Neural cell (in vitro differentiated cells): Measurements from ENCODE around the gene DAGLB. TPM values are rescaled to one million over a fixed set of nuclear protein-coding genes. Genes with fewer than 3 reads are reported as not detected.

Source experiments
- H2AFZ ChIP-seq: fragments of 200-600, 300-800 bp; sonication (generic), shearing (Covaris generic); 2 replicates; pipeline ENCODE4 v1.6.0; 2014; ENCODE audit warnings: low read depth, mild to moderate bottlenecking, antibody characterized with exemption, low read length, moderate library complexity
- H3F3A ChIP-seq: fragments of 200-600 bp; shearing (Covaris generic); 2 replicates; pipeline ENCODE4 v1.6.1; 2016; ENCODE audit warnings: mild to moderate bottlenecking, moderate library complexity, mixed read lengths, antibody characterized with exemption, low read length; ENCODE audit not compliant: insufficient read depth, poor library complexity, severe bottlenecking
- H3K27ac ChIP-seq: fragments of 200-600, 300-800 bp; sonication (generic), shearing (Covaris generic); 2 replicates; pipeline ENCODE4 v1.5.1; 2014; ENCODE audit warnings: mild to moderate bottlenecking, low read length, moderate library complexity
- H3K27me3 ChIP-seq: fragments of 300-800, 200-600 bp; sonication (generic), shearing (Covaris generic); 2 replicates; pipeline ENCODE4 v1.6.0; 2014; ENCODE audit warnings: mild to moderate bottlenecking, low read depth, low read length, moderate library complexity; ENCODE audit not compliant: insufficient read depth
- H3K36me3 ChIP-seq: fragments of 300-800, 200-600 bp; sonication (generic), shearing (Covaris generic); 2 replicates; pipeline ENCODE4 v1.5.1; 2014; ENCODE audit warnings: mild to moderate bottlenecking, antibody characterized with exemption, low read length, moderate library complexity; ENCODE audit not compliant: insufficient read depth
- H3K4me2 ChIP-seq: fragments of 300-800, 200-600 bp; sonication (generic), shearing (Covaris generic); 2 replicates; pipeline ENCODE4 v1.6.0; 2014; ENCODE audit warnings: mild to moderate bottlenecking, low read length
- H3K4me3 ChIP-seq: fragments of 300-800, 200-600 bp; sonication (generic), shearing (Covaris generic); 2 replicates; pipeline ENCODE4 v1.5.1; 2014; ENCODE audit warnings: mild to moderate bottlenecking, low read length, moderate library complexity
- H3K79me2 ChIP-seq: fragments of 200-600 bp; shearing (Covaris generic); replicated peaks from 2 replicates; pipeline ENCODE4 v1.6.0; 2014; ENCODE audit warnings: mild to moderate bottlenecking, low read length, moderate library complexity; ENCODE audit not compliant: insufficient read depth
- H3K9ac ChIP-seq: fragments of 300-800, 200-600 bp; sonication (generic), shearing (Covaris generic); 2 replicates; pipeline ENCODE4 v1.6.1; 2016; ENCODE audit warnings: mild to moderate bottlenecking, low read length, mixed read lengths
- H3K9me2 ChIP-seq: fragments of 200-600 bp; shearing (Covaris generic); 2 replicates; pipeline ENCODE4 v1.6.1; 2016; ENCODE audit warnings: mild to moderate bottlenecking, low read length, mixed read lengths; ENCODE audit not compliant: insufficient read depth
- H3K9me3 ChIP-seq: fragments of 200-600, 300-800 bp; sonication (generic), shearing (Covaris generic); 2 replicates; pipeline ENCODE4 v1.6.1; 2016; ENCODE audit warnings: mild to moderate bottlenecking, mixed run types, low read length, moderate library complexity, mixed read lengths
- H4K20me1 ChIP-seq: fragments of 200-600 bp; shearing (Covaris generic); 2 replicates; pipeline ENCODE4 v1.6.1; 2016; ENCODE audit warnings: mild to moderate bottlenecking, mixed run types; ENCODE audit not compliant: insufficient read depth
- EP300 ChIP-seq: fragments of 450-650 bp; conservative IDR thresholded peaks from 2 replicates; pipeline ENCODE4 v1.6.1; 2014; ENCODE audit warnings: antibody characterized with exemption, mild to moderate bottlenecking, moderate library complexity; ENCODE audit not compliant: poor library complexity, severe bottlenecking
- EZH2 ChIP-seq: fragments of 200-600, 300-800 bp; shearing (Covaris generic), sonication (generic); IDR thresholded peaks from 2 replicates; pipeline ENCODE4 v1.6.1; 2014; ENCODE audit warnings: antibody characterized with exemption, low read length, borderline replicate concordance, mild to moderate bottlenecking; ENCODE audit not compliant: insufficient read depth, poor library complexity, severe bottlenecking
- MXI1 ChIP-seq: fragments of 450-650 bp; conservative IDR thresholded peaks from 2 replicates; pipeline ENCODE4 v1.6.1; 2014; ENCODE audit warnings: antibody characterized with exemption, mild to moderate bottlenecking; ENCODE audit not compliant: poor library complexity, severe bottlenecking
- POLR2AphosphoS5 ChIP-seq: IDR thresholded peaks from 2 replicates; pipeline ENCODE4 v1.6.1; 2012
- RAD21 ChIP-seq: fragments of 450-650 bp; conservative IDR thresholded peaks from 2 replicates; pipeline ENCODE4 v1.6.1; 2014; ENCODE audit warnings: antibody characterized with exemption, mild to moderate bottlenecking, moderate library complexity
- SMC3 ChIP-seq: fragments of 450-650 bp; conservative IDR thresholded peaks from 2 replicates; pipeline ENCODE4 v1.6.1; 2014; ENCODE audit warnings: antibody characterized with exemption, mild to moderate bottlenecking, moderate library complexity; ENCODE audit not compliant: poor library complexity
- TAF1 ChIP-seq: IDR thresholded peaks from 2 replicates; pipeline ENCODE4 v1.6.1; 2012; ENCODE audit warnings: low read depth
- polyA plus RNA-seq: library from polyadenylated mRNA; depleted of rRNA; stranded (reverse); fragments of >200 nt; gene quantifications from 2 replicates; pipeline ENCODE4 v1.2.3, GENCODE V29; 2014
- TF ChIP-seq, protein P1 (sequence below): IDR thresholded peaks from 2 replicates; pipeline ENCODE4 v1.6.1; 2012; ENCODE audit warnings: borderline replicate concordance
- TF ChIP-seq, protein P2 (sequence below): fragments of 450-650 bp; IDR thresholded peaks from 2 replicates; pipeline ENCODE4 v1.5.1; 2014; ENCODE audit warnings: antibody characterized with exemption, mild to moderate bottlenecking, moderate library complexity; ENCODE audit not compliant: poor library complexity, severe bottlenecking

Gene DAGLB
- polyA plus RNA-seq, 1 donor from 2014 or later, result 32.3 TPM

DNA sequence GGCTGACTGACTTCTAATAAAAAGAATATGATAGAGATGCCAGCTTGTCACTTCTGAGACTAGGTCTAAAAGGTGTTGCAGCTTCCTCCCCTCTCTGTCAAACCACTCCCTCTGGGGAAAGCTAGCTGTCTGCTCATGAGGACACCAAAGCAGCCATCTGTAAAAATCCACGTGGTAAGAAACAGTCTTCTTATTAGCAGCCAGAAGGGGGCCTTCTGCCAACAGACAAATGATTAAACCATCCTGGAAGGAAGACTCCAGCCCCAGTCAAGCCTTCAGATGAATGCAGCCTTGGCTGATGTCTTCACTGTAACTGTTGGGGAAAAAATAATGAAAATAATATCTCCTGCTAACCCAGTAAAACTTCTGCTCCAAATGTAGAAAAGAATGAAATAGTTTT, 41.9 kb upstream of the DAGLB start:
- Histone ChIP-seq H3K36me3 (no peaks in the 10 kb centered on the region), H2AFZ (no peak overlapping the region), H4K20me1 (no peaks in the 10 kb centered on the region), H3K4me3 (no peak overlapping the region), H3K79me2 (no peaks in the 10 kb centered on the region), H3K4me2 (no peak overlapping the region), H3F3A (no peaks in the 10 kb centered on the region), H3K9ac (no peak overlapping the region), H3K9me3 (no peaks in the 10 kb centered on the region), H3K9me2 (no peaks in the 10 kb centered on the region), H3K27me3 (no peaks in the 10 kb centered on the region), H3K27ac (no peak overlapping the region)
- TF ChIP-seq RAD21 (no peak), EZH2 (no peak), MXI1 (no peak), TAF1 (no peak), EP300 (no peak), SMC3 (no peak), POLR2AphosphoS5 (no peak)
- TF ChIP-seq, protein P1, sequence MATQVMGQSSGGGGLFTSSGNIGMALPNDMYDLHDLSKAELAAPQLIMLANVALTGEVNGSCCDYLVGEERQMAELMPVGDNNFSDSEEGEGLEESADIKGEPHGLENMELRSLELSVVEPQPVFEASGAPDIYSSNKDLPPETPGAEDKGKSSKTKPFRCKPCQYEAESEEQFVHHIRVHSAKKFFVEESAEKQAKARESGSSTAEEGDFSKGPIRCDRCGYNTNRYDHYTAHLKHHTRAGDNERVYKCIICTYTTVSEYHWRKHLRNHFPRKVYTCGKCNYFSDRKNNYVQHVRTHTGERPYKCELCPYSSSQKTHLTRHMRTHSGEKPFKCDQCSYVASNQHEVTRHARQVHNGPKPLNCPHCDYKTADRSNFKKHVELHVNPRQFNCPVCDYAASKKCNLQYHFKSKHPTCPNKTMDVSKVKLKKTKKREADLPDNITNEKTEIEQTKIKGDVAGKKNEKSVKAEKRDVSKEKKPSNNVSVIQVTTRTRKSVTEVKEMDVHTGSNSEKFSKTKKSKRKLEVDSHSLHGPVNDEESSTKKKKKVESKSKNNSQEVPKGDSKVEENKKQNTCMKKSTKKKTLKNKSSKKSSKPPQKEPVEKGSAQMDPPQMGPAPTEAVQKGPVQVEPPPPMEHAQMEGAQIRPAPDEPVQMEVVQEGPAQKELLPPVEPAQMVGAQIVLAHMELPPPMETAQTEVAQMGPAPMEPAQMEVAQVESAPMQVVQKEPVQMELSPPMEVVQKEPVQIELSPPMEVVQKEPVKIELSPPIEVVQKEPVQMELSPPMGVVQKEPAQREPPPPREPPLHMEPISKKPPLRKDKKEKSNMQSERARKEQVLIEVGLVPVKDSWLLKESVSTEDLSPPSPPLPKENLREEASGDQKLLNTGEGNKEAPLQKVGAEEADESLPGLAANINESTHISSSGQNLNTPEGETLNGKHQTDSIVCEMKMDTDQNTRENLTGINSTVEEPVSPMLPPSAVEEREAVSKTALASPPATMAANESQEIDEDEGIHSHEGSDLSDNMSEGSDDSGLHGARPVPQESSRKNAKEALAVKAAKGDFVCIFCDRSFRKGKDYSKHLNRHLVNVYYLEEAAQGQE, result no peak
- TF ChIP-seq, protein P2, sequence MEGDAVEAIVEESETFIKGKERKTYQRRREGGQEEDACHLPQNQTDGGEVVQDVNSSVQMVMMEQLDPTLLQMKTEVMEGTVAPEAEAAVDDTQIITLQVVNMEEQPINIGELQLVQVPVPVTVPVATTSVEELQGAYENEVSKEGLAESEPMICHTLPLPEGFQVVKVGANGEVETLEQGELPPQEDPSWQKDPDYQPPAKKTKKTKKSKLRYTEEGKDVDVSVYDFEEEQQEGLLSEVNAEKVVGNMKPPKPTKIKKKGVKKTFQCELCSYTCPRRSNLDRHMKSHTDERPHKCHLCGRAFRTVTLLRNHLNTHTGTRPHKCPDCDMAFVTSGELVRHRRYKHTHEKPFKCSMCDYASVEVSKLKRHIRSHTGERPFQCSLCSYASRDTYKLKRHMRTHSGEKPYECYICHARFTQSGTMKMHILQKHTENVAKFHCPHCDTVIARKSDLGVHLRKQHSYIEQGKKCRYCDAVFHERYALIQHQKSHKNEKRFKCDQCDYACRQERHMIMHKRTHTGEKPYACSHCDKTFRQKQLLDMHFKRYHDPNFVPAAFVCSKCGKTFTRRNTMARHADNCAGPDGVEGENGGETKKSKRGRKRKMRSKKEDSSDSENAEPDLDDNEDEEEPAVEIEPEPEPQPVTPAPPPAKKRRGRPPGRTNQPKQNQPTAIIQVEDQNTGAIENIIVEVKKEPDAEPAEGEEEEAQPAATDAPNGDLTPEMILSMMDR, result no peak

DNA sequence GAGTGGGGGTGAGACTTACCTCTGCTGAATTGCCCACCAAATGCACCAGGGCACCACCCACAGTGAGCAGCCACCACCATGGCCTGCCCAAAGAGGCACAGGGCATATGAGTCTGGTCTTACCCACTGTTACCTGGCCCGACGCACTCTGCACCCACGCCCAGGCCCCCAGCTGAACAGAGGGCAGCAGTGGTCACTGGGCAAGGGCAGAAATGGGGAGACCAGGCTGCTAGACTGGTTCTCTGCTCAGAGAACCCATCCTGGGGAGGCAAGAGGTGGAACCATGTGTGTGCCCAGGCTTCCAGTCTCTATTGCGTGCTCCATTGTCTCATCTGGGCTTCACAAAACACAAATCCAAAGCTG, 39.4 kb upstream of the DAGLB start:
- TF ChIP-seq, protein P1, result no peak
- TF ChIP-seq POLR2AphosphoS5 (no peak), EP300 (no peak), SMC3 (no peak), RAD21 (no peak), MXI1 (no peak), EZH2 (no peak), TAF1 (no peak)
- TF ChIP-seq, protein P2, result no peak
- Histone ChIP-seq H3K4me2 (no peak overlapping the region), H3K4me3 (no peak overlapping the region), H3F3A (no peaks in the 10 kb centered on the region), H3K9me3 (no peaks in the 10 kb centered on the region), H4K20me1 (no peaks in the 10 kb centered on the region), H3K27ac (no peak overlapping the region), H3K9me2 (no peaks in the 10 kb centered on the region), H3K79me2 (peaks cover 7% of the 10 kb centered on the region), H2AFZ (no peak overlapping the region), H3K9ac (no peak overlapping the region), H3K36me3 (no peaks in the 10 kb centered on the region), H3K27me3 (no peaks in the 10 kb centered on the region)
